SK-N-SH (cell line): ENCODE data around the gene SHTN1. TPM values are rescaled to one million over a fixed set of nuclear protein-coding genes. Genes with fewer than 3 reads are reported as not detected.

ENCODE experiments used
- CTCF ChIA-PET: fragments of 300-600, 350-600 bp; formaldehyde crosslinking; extraction: SDS; loops from one replicate; lab custom pipeline; 2021; lab: Yijun Ruan, JAX
- POLR2A ChIA-PET: fragments of 350-600 bp; sonication (Branson Sonifier 250); formaldehyde crosslinking; extraction: SDS; loops from one replicate; lab custom pipeline; 2020; ENCODE audit warnings: antibody characterized with exemption, inconsistent platforms; lab: Yijun Ruan, JAX
- DNase-seq: peaks from one replicate; pipeline ENCODE4 v3.0.0; 2012
- H2AFZ ChIP-seq: fragments of 200-600 bp; sonication (generic); 2 replicates; pipeline ENCODE4 v1.8.1; 2016; ENCODE audit warnings: antibody characterized with exemption, mild to moderate bottlenecking, low read depth
- H3F3A ChIP-seq: fragments of 200-600 bp; sonication (generic); replicated peaks from 2 replicates; pipeline ENCODE3; 2016; ENCODE audit warnings: antibody characterized with exemption, mild to moderate bottlenecking; ENCODE audit not compliant: insufficient read depth
- H3K27ac ChIP-seq, 2 experiments: fragments of 200-500 bp in 1 of 2; fragments of 200-600 bp in 1 of 2; sonication (Bioruptor generic) in 1 of 2; sonication (generic), shearing (Covaris generic) in 1 of 2; 2 replicates each; pipeline versions ENCODE4 v1.5.1 to v1.6.1; 2014 to 2016; ENCODE audit warnings: low read depth in 2 of 2, inconsistent platforms in 1 of 2, low read length in 1 of 2, mild to moderate bottlenecking in 1 of 2, mixed read lengths in 1 of 2
- H3K27me3 ChIP-seq: fragments of 200-600 bp; sonication (generic), shearing (Covaris generic); 2 replicates; pipeline ENCODE4 v1.6.1; 2016; ENCODE audit warnings: mixed run types; ENCODE audit not compliant: insufficient read depth
- H3K36me3 ChIP-seq, 2 experiments: fragments of 200-500 bp in 1 of 2; fragments of 200-600 bp in 1 of 2; sonication (Bioruptor generic) in 1 of 2; sonication (generic) in 1 of 2; replicated peaks in 1 of 2; 2 replicates each; pipeline versions ENCODE3 to v1.5.1; 2014 to 2016; ENCODE audit warnings: low read length in 1 of 2, mild to moderate bottlenecking in 1 of 2; ENCODE audit not compliant: insufficient read depth in 2 of 2, control insufficient read depth in 1 of 2
- H3K4me1 ChIP-seq, 2 experiments: fragments of 200-500 bp in 1 of 2; fragments of 200-600 bp in 1 of 2; sonication (Bioruptor generic) in 1 of 2; sonication (generic), shearing (Covaris generic) in 1 of 2; 2 replicates each; pipeline versions ENCODE4 v1.5.1 to v1.6.1; 2014 to 2016; ENCODE audit warnings: low read depth in 1 of 2, low read length in 1 of 2, mixed run types in 1 of 2; ENCODE audit not compliant: insufficient read depth in 2 of 2, control insufficient read depth in 1 of 2
- H3K4me2 ChIP-seq: fragments of 200-600 bp; sonication (generic), shearing (Covaris generic); 2 replicates; pipeline ENCODE4 v1.6.1; 2017; ENCODE audit warnings: mixed run types
- H3K4me3 ChIP-seq, 2 experiments: fragments of 200-500 bp in 1 of 2; fragments of 200-600 bp in 1 of 2; sonication (Bioruptor generic) in 1 of 2; sonication (generic), shearing (Covaris generic) in 1 of 2; 2 replicates each; pipeline versions ENCODE4 v1.5.1 to v1.8.1; 2014 to 2016; ENCODE audit warnings: low read depth in 2 of 2, inconsistent platforms in 1 of 2, low read length in 1 of 2, mild to moderate bottlenecking in 1 of 2, mixed read lengths in 1 of 2, moderate library complexity in 1 of 2
- H3K79me2 ChIP-seq: fragments of 200-600 bp; sonication (generic); 2 replicates; pipeline ENCODE4 v1.8.1; 2017; ENCODE audit warnings: mild to moderate bottlenecking; ENCODE audit not compliant: insufficient read depth
- H3K9ac ChIP-seq: fragments of 200-600 bp; sonication (generic); 2 replicates; pipeline ENCODE4 v1.6.1; 2017; ENCODE audit warnings: mixed run types
- H3K9me2 ChIP-seq: fragments of 200-600 bp; sonication (generic); 2 replicates; pipeline ENCODE4 v1.6.1; 2017; ENCODE audit warnings: mixed run types
- H3K9me3 ChIP-seq: fragments of 200-600 bp; sonication (generic); 2 replicates; pipeline ENCODE4 v1.6.1; 2017; ENCODE audit warnings: mixed run types, mild to moderate bottlenecking, moderate library complexity
- H4K20me1 ChIP-seq: fragments of 200-600 bp; sonication (generic); 2 replicates; pipeline ENCODE4 v1.6.1; 2017; ENCODE audit warnings: mild to moderate bottlenecking, mixed run types; ENCODE audit not compliant: insufficient read depth
- EP300 ChIP-seq, 2 experiments: IDR thresholded peaks; 2 replicates each; pipeline versions ENCODE4 v1.4.0 to v1.6.1; 2012; ENCODE audit warnings: borderline replicate concordance in 1 of 2, low read depth in 1 of 2, low read length in 1 of 2
- FOXJ3 ChIP-seq: sonication (generic); formaldehyde crosslinking; IDR thresholded peaks from 2 replicates; pipeline ENCODE4 v1.5.1; 2020; ENCODE audit warnings: mild to moderate bottlenecking, missing genetic modification reagents
- FOXM1 ChIP-seq: IDR thresholded peaks from 2 replicates; pipeline ENCODE4 v1.4.0; 2012; ENCODE audit warnings: low read depth, mild to moderate bottlenecking
- GATA2 ChIP-seq: sonication (generic); formaldehyde crosslinking; IDR thresholded peaks from 2 replicates; pipeline ENCODE4 v1.5.0; 2020; ENCODE audit warnings: mild to moderate bottlenecking, missing genetic modification reagents
- MXI1 ChIP-seq: IDR thresholded peaks from 2 replicates; pipeline ENCODE4 v1.6.1; 2012; ENCODE audit warnings: mild to moderate bottlenecking, low read depth, low read length, improper control_type of control experiment
- NFIC ChIP-seq: IDR thresholded peaks from 2 replicates; pipeline ENCODE4 v1.4.0; 2012; ENCODE audit warnings: borderline replicate concordance
- NRF1 ChIP-seq: IDR thresholded peaks from 2 replicates; pipeline ENCODE4 v1.6.1; 2012; ENCODE audit warnings: low read depth, mild to moderate bottlenecking, low read length
- RFX5 ChIP-seq: IDR thresholded peaks from 2 replicates; pipeline ENCODE4 v1.6.1; 2012; ENCODE audit warnings: mild to moderate bottlenecking, improper control_type of control experiment, low read length
- RXRA ChIP-seq: IDR thresholded peaks from 2 replicates; pipeline ENCODE4 v1.4.0; 2012; ENCODE audit warnings: low read depth, mild to moderate bottlenecking, borderline replicate concordance
- SMC3 ChIP-seq: IDR thresholded peaks from 2 replicates; pipeline ENCODE4 v1.6.1; 2012; ENCODE audit warnings: low read depth, low read length, improper control_type of control experiment
- TCF12 ChIP-seq: IDR thresholded peaks from 2 replicates; pipeline ENCODE4 v1.4.0; 2012
- TEAD4 ChIP-seq: IDR thresholded peaks from 2 replicates; pipeline ENCODE4 v1.4.0; 2012; ENCODE audit warnings: mild to moderate bottlenecking, borderline replicate concordance; ENCODE audit not compliant: insufficient read depth
- WGBS: methylation state at CpG from one replicate; pipeline ENCODE4 v1.1.6; 2017; ENCODE audit warnings: low lambda C conversion rate; 5-methylcytosine and 5-hydroxymethylcytosine counted together
- polyA plus RNA-seq, 3 experiments: library from polyadenylated mRNA; depleted of rRNA; stranded (reverse); fragments of >200 nt; gene quantifications; 2 replicates each; pipeline ENCODE4 v1.2.3, GENCODE V29; 2012
- TF ChIP-seq, protein P1 (sequence below): IDR thresholded peaks from 2 replicates; pipeline ENCODE4; 2012
- TF ChIP-seq, protein P2 (sequence below): IDR thresholded peaks from 2 replicates; pipeline ENCODE4 v1.4.0; 2012; ENCODE audit warnings: low read depth, borderline replicate concordance
- TF ChIP-seq, protein P3 (sequence below): IDR thresholded peaks from 2 replicates; pipeline ENCODE4 v1.4.0; 2012; ENCODE audit warnings: low read depth

SHTN1 gene
- polyA plus RNA-seq, 1 of the 3 experiments (the other 2 are of a cell fraction), result 5.2 TPM

DNA sequence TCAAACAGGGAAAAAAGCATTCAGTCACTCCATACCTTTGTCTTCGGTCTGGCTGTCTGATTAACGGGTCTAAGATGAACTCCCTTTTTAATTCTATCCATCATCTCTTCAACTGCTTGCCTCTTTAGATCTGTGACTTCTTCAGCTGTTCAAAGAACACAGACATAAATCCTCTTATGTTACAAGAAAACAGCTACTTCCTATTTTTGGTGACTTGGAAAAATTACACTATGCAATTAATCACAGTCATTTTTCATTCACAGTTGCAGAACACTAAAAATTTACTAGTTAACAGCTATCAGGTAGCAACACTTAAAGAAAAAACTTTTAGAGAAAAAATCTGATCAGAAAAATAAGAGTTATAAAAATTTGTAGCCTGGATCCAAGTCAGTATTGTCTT lies 89.6 kb downstream of the SHTN1 start:
- Histone ChIP-seq H3K4me1 (no peaks in the 10 kb centered on the region), H3K4me3 (no peak overlapping the region), H3F3A (no peaks in the 10 kb centered on the region), H3K9ac (no peak overlapping the region), H3K9me2 (no peaks in the 10 kb centered on the region), H3K27ac (no peak overlapping the region), H3K79me2 (no peaks in the 10 kb centered on the region), H3K27me3 (no peaks in the 10 kb centered on the region), H3K36me3 (peaks cover 21 to 28% of the 10 kb centered on the region in 2 experiments), H3K9me3 (no peaks in the 10 kb centered on the region), H2AFZ (no peak overlapping the region), H4K20me1 (no peaks in the 10 kb centered on the region), H3K4me2 (no peak overlapping the region)
- ChIA-PET CTCF (no interaction called here), POLR2A (no interaction called here)
- DNase-seq, result no peak
- 94% methylated on average over 2 of the region's 2 CpGs for WGBS
- TF ChIP-seq RFX5, result no peak
- TF ChIP-seq EP300 (IDR thresholded peaks at IDR 0.05; ENCODE audit: borderline replicate concordance in 1 of 2, low read depth in 1 of 2, low read length in 1 of 2), result no peak
- TF ChIP-seq FOXJ3 (CRISPR knock-in tag), result no peak
- TF ChIP-seq NFIC, result no peak
- TF ChIP-seq, protein P1, sequence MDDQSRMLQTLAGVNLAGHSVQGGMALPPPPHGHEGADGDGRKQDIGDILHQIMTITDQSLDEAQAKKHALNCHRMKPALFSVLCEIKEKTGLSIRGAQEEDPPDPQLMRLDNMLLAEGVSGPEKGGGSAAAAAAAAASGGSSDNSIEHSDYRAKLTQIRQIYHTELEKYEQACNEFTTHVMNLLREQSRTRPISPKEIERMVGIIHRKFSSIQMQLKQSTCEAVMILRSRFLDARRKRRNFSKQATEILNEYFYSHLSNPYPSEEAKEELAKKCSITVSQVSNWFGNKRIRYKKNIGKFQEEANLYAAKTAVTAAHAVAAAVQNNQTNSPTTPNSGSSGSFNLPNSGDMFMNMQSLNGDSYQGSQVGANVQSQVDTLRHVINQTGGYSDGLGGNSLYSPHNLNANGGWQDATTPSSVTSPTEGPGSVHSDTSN, result no peak
- no peak for TF ChIP-seq FOXM1
- TF ChIP-seq TEAD4, result no peak
- no peak for TF ChIP-seq GATA2
- no peak for TF ChIP-seq RXRA
- TF ChIP-seq, protein P2, sequence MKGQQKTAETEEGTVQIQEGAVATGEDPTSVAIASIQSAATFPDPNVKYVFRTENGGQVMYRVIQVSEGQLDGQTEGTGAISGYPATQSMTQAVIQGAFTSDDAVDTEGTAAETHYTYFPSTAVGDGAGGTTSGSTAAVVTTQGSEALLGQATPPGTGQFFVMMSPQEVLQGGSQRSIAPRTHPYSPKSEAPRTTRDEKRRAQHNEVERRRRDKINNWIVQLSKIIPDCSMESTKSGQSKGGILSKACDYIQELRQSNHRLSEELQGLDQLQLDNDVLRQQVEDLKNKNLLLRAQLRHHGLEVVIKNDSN, result no peak
- TF ChIP-seq, protein P3, sequence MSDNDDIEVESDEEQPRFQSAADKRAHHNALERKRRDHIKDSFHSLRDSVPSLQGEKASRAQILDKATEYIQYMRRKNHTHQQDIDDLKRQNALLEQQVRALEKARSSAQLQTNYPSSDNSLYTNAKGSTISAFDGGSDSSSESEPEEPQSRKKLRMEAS, result no peak
- no peak for TF ChIP-seq TCF12
- no peak for TF ChIP-seq SMC3
- TF ChIP-seq MXI1, result no peak
- TF ChIP-seq, all 33 proteins: peak for 0

DNA sequence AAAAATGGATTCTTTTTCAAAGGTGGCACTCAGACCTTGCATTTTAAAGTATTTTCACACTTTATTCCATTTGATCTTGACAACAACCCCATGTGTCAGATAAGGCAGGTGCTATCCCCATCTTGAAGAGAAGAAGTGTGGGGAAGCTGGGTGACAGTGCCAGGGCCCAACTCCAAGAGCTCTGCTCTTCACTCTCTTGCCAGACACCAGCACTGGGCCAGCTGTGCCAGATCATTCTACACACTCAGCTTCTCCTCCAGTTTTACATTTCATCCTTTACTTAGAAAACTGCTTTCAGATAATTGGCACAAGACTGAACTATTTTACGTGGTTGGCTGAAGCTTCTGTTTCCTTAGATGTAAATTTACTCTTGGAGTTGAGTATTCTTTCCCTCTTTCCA lies 91.3 kb downstream of the SHTN1 start:
- H2AFZ ChIP-seq, result no peak overlapping the region
- H3K4me1 ChIP-seq, result no peaks in the 10 kb centered on the region
- H3K27ac ChIP-seq, result no peak overlapping the region
- DNase-seq, result no peak
- CTCF ChIA-PET, result no interaction called here
- peaks cover 24 to 25% of the 10 kb centered on the region in 2 experiments for H3K36me3 ChIP-seq
- no peak for TF ChIP-seq RFX5
- TF ChIP-seq, protein P3, result no peak
- TF ChIP-seq NRF1, result no peak
- TF ChIP-seq, all 33 proteins: peak for 0
- Histone ChIP-seq H3F3A (no peaks in the 10 kb centered on the region), H4K20me1 (no peaks in the 10 kb centered on the region), H3K4me2 (no peak overlapping the region), H3K9me2 (no peaks in the 10 kb centered on the region), H3K4me3 (no peak overlapping the region), H3K79me2 (no peaks in the 10 kb centered on the region), H3K27me3 (no peaks in the 10 kb centered on the region), H3K9me3 (no peaks in the 10 kb centered on the region), H3K9ac (no peak overlapping the region)
- POLR2A ChIA-PET, result no interaction called here
- WGBS, result 95% methylated on average over 1 of the region's 1 CpG
